Measurements from ENCODE around the gene ACVR2A. TPM values are rescaled to one million over a fixed set of nuclear protein-coding genes. Genes with fewer than 3 reads are reported as not detected.

The ACVR2A gene
- total RNA-seq, 1 donor from 2014 or later: 10.0 TPM

DNA sequence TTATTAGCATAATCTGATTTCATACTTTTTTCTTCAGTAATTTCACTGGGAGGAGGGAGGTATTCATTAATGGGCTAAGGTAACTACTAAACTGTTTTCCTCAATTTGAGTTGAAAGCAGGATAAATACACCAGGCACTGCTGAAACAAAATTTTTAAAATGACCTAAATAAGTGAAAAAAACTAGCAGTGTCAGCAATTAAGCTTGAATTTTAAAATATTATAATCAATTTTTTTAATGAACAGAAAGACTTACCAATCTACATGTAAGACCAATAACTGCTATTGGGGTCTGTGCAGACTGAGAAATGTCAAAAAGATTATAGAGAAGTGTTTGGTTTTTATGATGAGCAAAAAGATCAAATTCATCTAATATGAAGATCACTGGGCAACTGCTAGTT lies 107.3 kb downstream of the ACVR2A start:
- no peak for DNase-seq (ENCODE audit: low read depth)
- Histone ChIP-seq H3K36me3 (ENCODE audit: control insufficient read depth, insufficient read depth, low read length) (no peaks in the 10 kb centered on the region), H3K27me3 (ENCODE audit: control insufficient read depth, insufficient read depth, low read length) (no peaks in the 10 kb centered on the region), H3K4me3 (ENCODE audit: low read depth, low read length) (no peak overlapping the region)
- no peak for FAIRE-seq
- TF ChIP-seq, protein P1, sequence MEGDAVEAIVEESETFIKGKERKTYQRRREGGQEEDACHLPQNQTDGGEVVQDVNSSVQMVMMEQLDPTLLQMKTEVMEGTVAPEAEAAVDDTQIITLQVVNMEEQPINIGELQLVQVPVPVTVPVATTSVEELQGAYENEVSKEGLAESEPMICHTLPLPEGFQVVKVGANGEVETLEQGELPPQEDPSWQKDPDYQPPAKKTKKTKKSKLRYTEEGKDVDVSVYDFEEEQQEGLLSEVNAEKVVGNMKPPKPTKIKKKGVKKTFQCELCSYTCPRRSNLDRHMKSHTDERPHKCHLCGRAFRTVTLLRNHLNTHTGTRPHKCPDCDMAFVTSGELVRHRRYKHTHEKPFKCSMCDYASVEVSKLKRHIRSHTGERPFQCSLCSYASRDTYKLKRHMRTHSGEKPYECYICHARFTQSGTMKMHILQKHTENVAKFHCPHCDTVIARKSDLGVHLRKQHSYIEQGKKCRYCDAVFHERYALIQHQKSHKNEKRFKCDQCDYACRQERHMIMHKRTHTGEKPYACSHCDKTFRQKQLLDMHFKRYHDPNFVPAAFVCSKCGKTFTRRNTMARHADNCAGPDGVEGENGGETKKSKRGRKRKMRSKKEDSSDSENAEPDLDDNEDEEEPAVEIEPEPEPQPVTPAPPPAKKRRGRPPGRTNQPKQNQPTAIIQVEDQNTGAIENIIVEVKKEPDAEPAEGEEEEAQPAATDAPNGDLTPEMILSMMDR (IDR thresholded peaks at IDR 0.05; ENCODE audit: insufficient read depth, low read length, severe bottlenecking): no peak

- Histone ChIP-seq H3K36me3 (ENCODE audit: control insufficient read depth, insufficient read depth, low read length) (no peaks in the 10 kb centered on the region), H3K4me3 (ENCODE audit: low read depth, low read length) (no peak overlapping the region), H3K27me3 (ENCODE audit: control insufficient read depth, insufficient read depth, low read length) (no peaks in the 10 kb centered on the region)
- TF ChIP-seq, protein P1 (IDR thresholded peaks at IDR 0.05; ENCODE audit: insufficient read depth, low read length, severe bottlenecking): no peak
- no peak for DNase-seq (ENCODE audit: low read depth)
- FAIRE-seq: no peak
Observed at GRCh38 chr2:147968571-147968970, 123.7 kb downstream of the ACVR2A start.

DNA sequence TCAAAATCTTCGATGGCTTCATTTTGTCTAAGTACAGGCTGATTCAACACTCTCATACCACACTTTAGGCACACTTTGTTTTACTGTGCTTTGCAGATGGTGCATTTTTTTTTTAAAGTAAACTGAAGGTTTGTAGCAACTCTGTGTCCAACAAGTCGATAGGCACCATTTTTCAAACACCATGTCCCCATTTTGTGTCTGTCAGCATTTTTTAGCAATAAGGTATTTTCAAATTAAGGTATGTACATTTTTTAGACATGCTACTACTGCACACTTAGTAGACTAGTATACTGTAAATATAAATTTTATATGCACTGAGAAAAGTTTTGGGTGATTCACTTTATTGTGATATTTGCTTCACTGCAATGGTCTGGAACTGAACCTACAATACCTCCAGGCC lies 131.3 kb downstream of the ACVR2A start:
- Histone ChIP-seq H3K4me3 (ENCODE audit: low read depth, low read length) (no peak overlapping the region), H3K36me3 (ENCODE audit: control insufficient read depth, insufficient read depth, low read length) (no peaks in the 10 kb centered on the region), H3K27me3 (ENCODE audit: control insufficient read depth, insufficient read depth, low read length) (no peaks in the 10 kb centered on the region)
- TF ChIP-seq, protein P1 (IDR thresholded peaks at IDR 0.05; ENCODE audit: insufficient read depth, low read length, severe bottlenecking): no peak
- DNase-seq (ENCODE audit: low read depth) (no peak), FAIRE-seq (no peak)

DNA sequence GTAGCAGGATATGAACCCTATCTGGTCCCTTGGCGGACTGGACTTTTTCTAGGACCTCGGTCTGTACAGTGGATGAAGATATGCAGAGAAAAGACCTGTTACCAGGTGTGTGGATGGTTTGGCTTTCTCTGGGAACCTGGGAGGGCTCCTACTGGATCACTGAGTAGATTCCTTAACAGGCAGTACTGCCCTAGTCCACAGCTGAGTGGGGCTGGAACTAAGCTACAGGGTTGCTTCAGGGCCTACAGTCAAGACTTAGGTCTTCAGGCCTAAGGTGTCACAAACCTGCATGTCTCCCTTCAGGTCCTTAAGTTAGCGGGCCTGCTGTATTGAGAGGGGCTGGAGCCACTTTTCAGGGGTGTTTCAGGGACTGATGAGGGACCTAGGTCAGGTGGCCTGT lies 132.8 kb downstream of the ACVR2A start:
- TF ChIP-seq, protein P1 (IDR thresholded peaks at IDR 0.05; ENCODE audit: insufficient read depth, low read length, severe bottlenecking): no peak
- Histone ChIP-seq H3K36me3 (ENCODE audit: control insufficient read depth, insufficient read depth, low read length) (no peaks in the 10 kb centered on the region), H3K27me3 (ENCODE audit: control insufficient read depth, insufficient read depth, low read length) (no peaks in the 10 kb centered on the region), H3K4me3 (ENCODE audit: low read depth, low read length) (no peak overlapping the region)
- no peak for FAIRE-seq
- DNase-seq (ENCODE audit: low read depth): no peak

Other genes with a start within 250 kb of the ACVR2A start
- gene ORC4, start 175.7 kb downstream of the ACVR2A start, total RNA-seq: 32.0 and 57.9 TPM in 2 replicates
- gene MBD5, start 176.1 kb downstream of the ACVR2A start, total RNA-seq: 5.3 and 9.5 TPM in 2 replicates

All from bronchial epithelial cell (primary cell).